Astrocyte (in vitro differentiated cells and primary cell): ENCODE results near the gene GPATCH8. TPM values are rescaled to one million over a fixed set of nuclear protein-coding genes. Genes with fewer than 3 reads are reported as not detected.
"Not testable (repeated sequence)": the region's sequence is repeated elsewhere in the genome, so short reads cannot be mapped to it uniquely, and the experiment has no call there.

Source experiments
- DNase-seq: peaks from one replicate; pipeline ENCODE4 v3.0.0-alpha.2; 2010; ENCODE audit warnings: low read depth
- FAIRE-seq: peaks from 2 replicates; lab custom pipeline; 2011; peaks lifted over from hg19 to GRCh38; lab: Jason Lieb, UNC
- H2AFZ ChIP-seq: 2 replicates; pipeline ENCODE4 v1.6.0; 2012; ENCODE audit warnings: low read depth, low read length, inconsistent platforms
- H3K27ac ChIP-seq: 2 replicates; pipeline ENCODE4 v1.5.1; 2011; ENCODE audit warnings: low read depth, low read length, inconsistent platforms
- H3K27me3 ChIP-seq: 2 replicates; pipeline ENCODE4 v1.6.0; 2011; ENCODE audit warnings: low read length, inconsistent platforms; ENCODE audit not compliant: insufficient read depth
- H3K36me3 ChIP-seq: 2 replicates; pipeline ENCODE4 v1.5.1; 2011; ENCODE audit warnings: low read length, inconsistent platforms; ENCODE audit not compliant: insufficient read depth
- H3K4me1 ChIP-seq: 2 replicates; pipeline ENCODE4 v1.5.1; 2011; ENCODE audit warnings: low read length, inconsistent platforms; ENCODE audit not compliant: insufficient read depth
- H3K4me2 ChIP-seq: 2 replicates; pipeline ENCODE4 v1.6.0; 2012; ENCODE audit warnings: low read length, inconsistent platforms
- H3K4me3 ChIP-seq: 2 replicates; pipeline ENCODE4 v1.5.1; 2011; ENCODE audit warnings: low read depth, mild to moderate bottlenecking, low read length, inconsistent platforms; ENCODE audit not compliant: insufficient read depth
- H3K79me2 ChIP-seq: 2 replicates; pipeline ENCODE4 v1.6.0; 2012; ENCODE audit warnings: mild to moderate bottlenecking, low read length, inconsistent platforms; ENCODE audit not compliant: insufficient read depth
- H3K9ac ChIP-seq: 2 replicates; pipeline ENCODE4 v1.6.0; 2012; ENCODE audit warnings: mild to moderate bottlenecking, low read length, inconsistent platforms
- H3K9me3 ChIP-seq: 2 replicates; pipeline ENCODE4 v1.5.1; 2012; ENCODE audit warnings: low read depth, mild to moderate bottlenecking, low read length, inconsistent platforms; ENCODE audit not compliant: insufficient read depth
- H4K20me1 ChIP-seq: 2 replicates; pipeline ENCODE4 v1.6.0; 2012; ENCODE audit warnings: low read length, inconsistent platforms; ENCODE audit not compliant: insufficient read depth
- H3K27ac Mint-ChIP-seq: one replicate; pipeline ENCODE4 v1.8.0; 2021; ENCODE audit warnings: mild to moderate bottlenecking, mixed read lengths; ENCODE audit not compliant: unreplicated experiment
- H3K27me3 Mint-ChIP-seq: one replicate; pipeline ENCODE4 v1.8.0; 2021; ENCODE audit warnings: low read depth, mixed read lengths; ENCODE audit not compliant: unreplicated experiment
- H3K36me3 Mint-ChIP-seq: one replicate; pipeline ENCODE4 v1.8.0; 2021; ENCODE audit warnings: low read depth, mixed read lengths; ENCODE audit not compliant: unreplicated experiment
- H3K4me1 Mint-ChIP-seq: one replicate; pipeline ENCODE4 v1.8.0; 2021; ENCODE audit warnings: low read depth, mixed read lengths; ENCODE audit not compliant: unreplicated experiment
- H3K4me3 Mint-ChIP-seq: one replicate; pipeline ENCODE4 v1.8.0; 2021; ENCODE audit warnings: mild to moderate bottlenecking, moderate library complexity, mixed read lengths; ENCODE audit not compliant: unreplicated experiment
- H3K9me3 Mint-ChIP-seq: one replicate; pipeline ENCODE4 v1.8.0; 2021; ENCODE audit warnings: mild to moderate bottlenecking, mixed read lengths; ENCODE audit not compliant: unreplicated experiment
- CTCF ChIP-seq: IDR thresholded peaks from 2 replicates; pipeline ENCODE4 v1.5.1; 2011; ENCODE audit warnings: low read depth, mild to moderate bottlenecking, inconsistent platforms, low read length, moderate library complexity; ENCODE audit not compliant: insufficient read depth
- EZH2 ChIP-seq: IDR thresholded peaks from 2 replicates; pipeline ENCODE4 v1.6.1; 2012; ENCODE audit warnings: mild to moderate bottlenecking, low read length, inconsistent platforms; ENCODE audit not compliant: insufficient read depth
- total RNA-seq: library from RNA; stranded (reverse); gene quantifications from 2 replicates; pipeline ENCODE4 v1.2.1, GENCODE V29; 2021

The GPATCH8 gene
- total RNA-seq, 1 donor from 2014 or later = 43.3 TPM

- no peaks in the 10 kb centered on the region for H3K79me2 ChIP-seq
- TF ChIP-seq EZH2 (no peak), CTCF (peak; percentile 34)
- H2AFZ ChIP-seq = peak overlapping the region; percentile 47
- no peak overlapping the region for H3K4me2 ChIP-seq
- no peaks in the 10 kb centered on the region for H3K4me1 ChIP-seq
- Mint-ChIP-seq H3K27ac (no peak overlapping the region), H3K36me3 (peaks cover 3% of the 10 kb centered on the region), H3K4me3 (no peak overlapping the region), H3K9me3 (peaks cover 9% of the 10 kb centered on the region), H3K4me1 (peaks cover 1% of the 10 kb centered on the region), H3K27me3 (peaks cover 4% of the 10 kb centered on the region)
- no peak overlapping the region for H3K4me3 ChIP-seq
- H4K20me1 ChIP-seq = no peaks in the 10 kb centered on the region
- no peak overlapping the region for H3K9ac ChIP-seq
- FAIRE-seq (no peak), DNase-seq (no peak)
- no peak overlapping the region for H3K27ac ChIP-seq
- H3K27me3 ChIP-seq = no peaks in the 10 kb centered on the region
- no peaks in the 10 kb centered on the region for H3K9me3 ChIP-seq
- no peaks in the 10 kb centered on the region for H3K36me3 ChIP-seq
These were observed 19.9 kb upstream of the GPATCH8 start for GRCh38 chr17:44522883-44523671.

- Histone ChIP-seq H2AFZ (no peak overlapping the region), H3K4me3 (no peak overlapping the region), H3K9ac (no peak overlapping the region), H3K27me3 (no peaks in the 10 kb centered on the region), H3K9me3 (no peaks in the 10 kb centered on the region), H3K4me2 (no peak overlapping the region), H3K27ac (no peak overlapping the region), H4K20me1 (no peaks in the 10 kb centered on the region), H3K36me3 (no peaks in the 10 kb centered on the region), H3K79me2 (no peaks in the 10 kb centered on the region), H3K4me1 (no peaks in the 10 kb centered on the region)
- Mint-ChIP-seq H3K27me3 (peaks cover 4% of the 10 kb centered on the region), H3K4me1 (peaks cover 5% of the 10 kb centered on the region), H3K4me3 (peak overlapping the region; percentile 1), H3K36me3 (no peaks in the 10 kb centered on the region), H3K9me3 (no peaks in the 10 kb centered on the region), H3K27ac (no peak overlapping the region)
- FAIRE-seq (no peak), DNase-seq (no peak)
- no peak for TF ChIP-seq CTCF
- TF ChIP-seq EZH2 = no peak
These were observed 14.8 kb upstream of the GPATCH8 start for GRCh38 chr17:44518032-44518431.

GRCh38 chr17:44511241-44512134, 8.3 kb upstream of the GPATCH8 start:
- not testable (repeated sequence) for H3K36me3 Mint-ChIP-seq, H4K20me1 ChIP-seq, FAIRE-seq, H3K9ac ChIP-seq, H3K27ac Mint-ChIP-seq, H3K79me2 ChIP-seq, H3K27ac ChIP-seq, DNase-seq, H3K27me3 Mint-ChIP-seq, H3K4me1 Mint-ChIP-seq, H3K4me1 ChIP-seq, H3K36me3 ChIP-seq, H3K4me3 ChIP-seq, H3K27me3 ChIP-seq, H3K9me3 Mint-ChIP-seq, H3K4me3 Mint-ChIP-seq, H3K9me3 ChIP-seq
- H2AFZ ChIP-seq = peak overlapping the region; percentile 63
- peak overlapping the region; percentile 23 for H3K4me2 ChIP-seq

- not testable (repeated sequence) for H3K9me3 Mint-ChIP-seq, H3K4me3 Mint-ChIP-seq, H3K4me1 ChIP-seq, H3K27me3 ChIP-seq, H3K36me3 ChIP-seq, H3K4me3 ChIP-seq, H3K4me1 Mint-ChIP-seq, H4K20me1 ChIP-seq, H2AFZ ChIP-seq, H3K4me2 ChIP-seq, H3K27me3 Mint-ChIP-seq, H3K36me3 Mint-ChIP-seq, H3K9me3 ChIP-seq, FAIRE-seq, H3K9ac ChIP-seq, H3K27ac Mint-ChIP-seq, H3K27ac ChIP-seq, DNase-seq
- H3K79me2 ChIP-seq = peaks cover 17% of the 10 kb centered on the region
These were observed 3.9 kb upstream of the GPATCH8 start for GRCh38 chr17:44506939-44507604.
